Activated T-cell treated with anti-CD3 and anti-CD28 coated beads, Interleukin-2, amount 50 U/mL, for 4 hours (primary cell): ENCODE data around the gene COX11. TPM values are rescaled to one million over a fixed set of nuclear protein-coding genes. Genes with fewer than 3 reads are reported as not detected.

Experiments used
- ATAC-seq, 2 donors: fragments of 200-7000 bp; cut with Tn5 transposase; one replicate each; pipeline ENCODE4 v1.10.0; 2021
- DNase-seq: peaks from one replicate; pipeline ENCODE4 v3.0.0-alpha.2; 2020
- H3K27me3 Mint-ChIP-seq: one replicate; pipeline ENCODE4 v1.8.0; 2021; ENCODE audit warnings: low read depth, mixed read lengths
- H3K36me3 Mint-ChIP-seq: one replicate; pipeline ENCODE4 v1.8.0; 2022; ENCODE audit warnings: mixed read lengths; ENCODE audit not compliant: insufficient read depth
- H3K4me1 Mint-ChIP-seq: one replicate; pipeline ENCODE4 v1.8.0; 2021; ENCODE audit warnings: low read depth, mixed read lengths
- H3K4me3 Mint-ChIP-seq: one replicate; pipeline ENCODE4 v1.8.0; 2021; ENCODE audit warnings: mild to moderate bottlenecking, moderate library complexity, mixed read lengths
- H3K9me3 Mint-ChIP-seq: one replicate; pipeline ENCODE4 v1.8.0; 2021; ENCODE audit warnings: mixed read lengths
- total RNA-seq, 3 donors: library from RNA; stranded (reverse); gene quantifications; one replicate each; pipeline ENCODE4 v1.2.1, GENCODE V29; 2021

Gene COX11, protein sequence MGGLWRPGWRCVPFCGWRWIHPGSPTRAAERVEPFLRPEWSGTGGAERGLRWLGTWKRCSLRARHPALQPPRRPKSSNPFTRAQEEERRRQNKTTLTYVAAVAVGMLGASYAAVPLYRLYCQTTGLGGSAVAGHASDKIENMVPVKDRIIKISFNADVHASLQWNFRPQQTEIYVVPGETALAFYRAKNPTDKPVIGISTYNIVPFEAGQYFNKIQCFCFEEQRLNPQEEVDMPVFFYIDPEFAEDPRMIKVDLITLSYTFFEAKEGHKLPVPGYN
- 10 to 100 TPM; 48.0 to 62.9 (median 61.6) TPM for total RNA-seq

DNA sequence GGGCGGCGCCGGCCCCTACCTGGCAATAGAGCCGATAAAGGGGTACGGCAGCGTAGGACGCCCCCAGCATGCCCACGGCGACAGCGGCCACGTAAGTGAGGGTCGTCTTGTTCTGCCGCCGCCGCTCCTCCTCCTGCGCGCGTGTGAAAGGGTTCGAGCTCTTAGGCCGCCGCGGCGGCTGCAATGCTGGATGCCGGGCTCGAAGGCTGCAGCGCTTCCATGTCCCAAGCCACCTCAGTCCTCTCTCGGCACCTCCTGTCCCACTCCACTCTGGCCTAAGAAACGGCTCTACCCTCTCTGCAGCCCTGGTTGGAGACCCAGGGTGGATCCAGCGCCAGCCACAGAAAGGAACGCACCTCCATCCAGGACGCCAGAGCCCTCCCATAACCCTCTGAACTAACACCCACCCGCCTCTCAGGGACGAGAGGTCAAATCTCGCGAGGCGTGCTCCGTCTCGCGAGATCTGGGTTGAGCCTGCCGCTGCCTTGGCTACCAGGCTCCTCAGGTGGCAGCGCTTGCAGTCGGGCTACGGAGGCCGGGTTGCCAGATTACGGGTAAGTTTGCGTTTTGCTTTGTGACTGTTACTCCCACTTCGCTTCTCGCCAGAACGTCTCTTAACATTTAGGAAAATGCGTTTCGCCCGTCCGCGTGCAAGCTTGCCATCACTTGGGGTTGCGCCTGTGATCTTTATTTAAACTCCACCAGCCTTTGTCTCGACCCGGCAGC is at the start of gene COX11, which contains the start of gene STXBP4:
Gene COX11, minus strand, starts transcription at position 393 of the 726 bp plus-strand sequence. Its CDS starts 8 bp downstream, at position 385.
Gene STXBP4, plus strand, starts transcription at position 504 of the 726 bp plus-strand sequence. CDS start 17,455 bp downstream, outside the sequence.
- Mint-ChIP-seq H3K4me3 (no peak within 1 kb of the TSS), H3K36me3 (peaks cover 6% of the 10 kb centered on the region), H3K27me3 (no peaks in the 10 kb centered on the region), H3K4me1 (peaks cover 25% of the 10 kb centered on the region), H3K9me3 (no peaks in the 10 kb centered on the region)
- peak; percentile 98 to 99 for ATAC-seq
- DNase-seq = peak; percentile 91

DNA sequence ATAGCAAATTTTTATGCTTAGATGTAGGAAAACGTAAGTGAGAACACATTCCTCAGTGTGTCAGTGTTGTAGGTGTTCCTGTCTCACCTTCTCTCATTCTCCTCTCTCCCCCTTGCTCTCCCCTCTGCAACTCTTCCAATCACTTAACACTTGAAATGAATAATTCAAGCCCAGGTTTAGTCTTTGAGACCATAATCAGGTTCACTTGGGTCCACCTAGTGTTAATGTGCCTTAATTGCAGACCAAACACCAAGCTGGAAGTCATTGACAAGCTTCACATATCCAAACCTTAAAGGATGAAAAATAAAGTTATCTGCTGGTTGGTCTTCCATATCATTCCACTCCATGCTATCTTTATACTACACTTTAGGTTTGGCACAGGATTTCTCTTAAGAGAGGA is 37.1 kb upstream of the COX11 start:
- no peaks in the 10 kb centered on the region for H3K9me3 Mint-ChIP-seq
- H3K27me3 Mint-ChIP-seq = no peaks in the 10 kb centered on the region
- no peaks in the 10 kb centered on the region for H3K4me1 Mint-ChIP-seq
- ATAC-seq (no peak), DNase-seq (no peak)
- H3K36me3 Mint-ChIP-seq = peaks cover 12% of the 10 kb centered on the region
- H3K4me3 Mint-ChIP-seq = no peak overlapping the region

DNA sequence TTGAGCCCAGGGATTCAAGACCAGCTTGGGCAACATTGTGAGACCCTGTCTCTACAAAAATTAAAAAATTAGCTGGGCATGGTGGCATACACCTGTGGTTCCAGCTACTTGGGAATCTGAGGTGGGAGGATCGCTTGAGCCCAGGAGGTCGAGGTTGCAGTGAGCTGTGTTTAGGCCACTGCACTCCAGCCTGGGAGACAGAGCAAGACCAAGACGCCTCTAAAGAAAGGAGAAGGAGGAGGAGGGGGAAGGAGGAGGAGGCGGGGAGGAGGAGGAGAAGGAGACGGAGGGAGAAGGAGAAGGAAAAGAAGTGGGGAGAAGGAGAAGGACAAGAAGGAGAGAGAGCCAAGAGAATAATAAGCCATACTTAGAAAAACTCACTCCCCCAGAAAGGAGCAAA is 36.0 kb upstream of the COX11 start:
- H3K36me3 Mint-ChIP-seq = peaks cover 12% of the 10 kb centered on the region
- no peaks in the 10 kb centered on the region for H3K4me1 Mint-ChIP-seq
- ATAC-seq (no peak), DNase-seq (no peak)
- no peaks in the 10 kb centered on the region for H3K27me3 Mint-ChIP-seq
- H3K4me3 Mint-ChIP-seq = no peak overlapping the region
- H3K9me3 Mint-ChIP-seq = no peaks in the 10 kb centered on the region

DNA sequence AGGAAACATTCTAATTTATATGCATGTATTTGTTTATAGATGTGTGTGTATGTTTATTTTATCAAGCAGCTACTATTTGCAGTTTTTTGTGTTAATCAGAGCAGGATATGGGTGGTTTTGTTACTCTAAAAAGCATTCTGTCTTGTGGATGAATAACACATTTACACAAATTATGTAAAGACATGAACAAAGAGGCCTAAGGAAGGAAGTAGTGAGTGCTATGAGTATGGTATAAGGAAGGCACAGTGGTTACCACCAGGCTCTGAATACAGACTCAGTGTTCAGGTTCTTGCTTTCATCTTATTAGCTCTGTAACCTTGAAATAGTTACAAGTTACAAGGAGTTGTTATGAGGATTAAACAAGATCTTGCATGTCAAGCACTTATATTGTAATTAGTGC is 34.0 kb upstream of the COX11 start:
- peaks cover 4% of the 10 kb centered on the region for H3K36me3 Mint-ChIP-seq
- ATAC-seq (no peak), DNase-seq (no peak)
- no peaks in the 10 kb centered on the region for H3K4me1 Mint-ChIP-seq
- no peaks in the 10 kb centered on the region for H3K9me3 Mint-ChIP-seq
- H3K4me3 Mint-ChIP-seq = no peak overlapping the region
- no peaks in the 10 kb centered on the region for H3K27me3 Mint-ChIP-seq

DNA sequence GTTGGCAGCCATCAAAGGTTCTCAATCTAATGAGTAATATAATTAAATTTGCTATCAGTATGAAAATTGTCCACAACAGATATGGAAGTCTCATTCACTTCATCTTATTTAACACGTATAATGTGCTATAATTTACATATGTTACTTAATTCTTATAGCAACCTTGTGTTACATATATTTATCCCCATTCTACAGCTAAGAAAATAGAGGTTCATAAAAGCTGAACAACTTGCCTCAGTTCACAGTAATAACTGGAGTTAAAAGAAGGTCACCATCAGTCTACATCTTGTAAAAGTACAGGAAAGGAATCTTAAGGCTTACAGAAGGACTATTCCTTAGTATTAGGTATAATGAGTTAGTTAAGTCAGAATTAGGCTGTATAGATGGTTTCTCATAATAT is 28.0 kb upstream of the COX11 start:
- Mint-ChIP-seq H3K4me1 (no peaks in the 10 kb centered on the region), H3K36me3 (peaks cover 8% of the 10 kb centered on the region), H3K4me3 (no peak overlapping the region), H3K27me3 (no peaks in the 10 kb centered on the region), H3K9me3 (no peaks in the 10 kb centered on the region)
- DNase-seq (no peak), ATAC-seq (no peak)

DNA sequence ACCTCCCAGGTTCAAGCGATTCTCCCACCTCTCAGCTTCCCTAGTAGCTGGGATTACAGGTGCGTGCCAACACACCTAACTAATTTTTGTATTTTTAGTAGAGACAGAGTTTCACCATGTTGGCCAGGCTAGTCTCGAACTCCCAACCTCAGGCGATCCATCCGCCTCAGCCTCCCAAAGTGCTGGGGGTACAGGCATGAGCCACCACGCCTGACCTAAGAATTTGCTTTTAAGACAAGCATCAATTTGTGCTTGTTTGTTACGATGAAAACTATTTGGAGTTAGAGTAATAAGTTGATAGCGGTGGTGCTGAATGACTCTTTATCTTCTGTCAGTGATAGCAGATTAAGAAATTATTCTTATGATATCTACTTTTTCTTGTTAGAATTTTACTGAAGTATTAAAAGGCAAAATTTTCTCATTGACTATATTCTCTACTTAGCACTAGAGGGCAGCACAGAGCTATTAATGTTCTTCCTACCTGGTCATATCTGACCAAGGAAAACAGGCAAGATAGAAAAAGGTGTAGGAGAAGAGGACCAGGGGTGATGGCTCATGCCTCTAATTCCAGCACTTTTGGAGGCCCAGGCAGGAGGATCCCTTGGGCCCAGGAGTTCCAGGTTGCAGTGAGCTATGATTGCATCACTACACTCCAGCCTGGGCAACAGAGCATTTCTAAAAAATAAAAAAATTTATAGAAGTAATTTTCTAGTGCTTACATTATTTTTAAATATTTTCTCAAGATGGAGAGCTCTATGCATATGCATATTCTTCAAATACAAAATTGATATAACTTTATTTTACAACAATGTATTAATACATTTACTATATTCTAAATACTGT is 24.6 kb upstream of the COX11 start:
- Mint-ChIP-seq H3K27me3 (no peaks in the 10 kb centered on the region), H3K9me3 (no peaks in the 10 kb centered on the region), H3K36me3 (peaks cover 8% of the 10 kb centered on the region), H3K4me1 (no peaks in the 10 kb centered on the region), H3K4me3 (no peak overlapping the region)
- DNase-seq = no peak
- ATAC-seq = peak in 1 of 2 donors; percentile 37

DNA sequence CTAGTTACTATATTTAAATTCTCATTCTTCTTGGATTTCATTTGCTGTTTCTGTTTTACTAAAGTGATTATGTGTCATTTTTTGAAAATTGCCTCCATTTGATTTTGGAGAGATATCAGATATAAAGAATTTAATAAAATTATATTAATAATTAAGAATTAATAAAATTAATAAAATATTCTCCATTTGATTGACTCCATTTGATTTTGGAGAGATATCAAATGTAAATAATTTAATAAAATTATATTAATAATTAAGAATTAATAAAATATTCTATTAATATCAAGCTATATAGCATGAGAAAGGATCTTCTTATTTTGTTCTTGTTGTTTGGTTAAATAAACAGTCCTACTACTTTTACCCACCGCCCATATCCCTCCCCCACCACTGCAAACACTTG is 23.1 kb upstream of the COX11 start:
- H3K9me3 Mint-ChIP-seq = no peaks in the 10 kb centered on the region
- peaks cover 6% of the 10 kb centered on the region for H3K36me3 Mint-ChIP-seq
- no peak overlapping the region for H3K4me3 Mint-ChIP-seq
- H3K4me1 Mint-ChIP-seq = no peaks in the 10 kb centered on the region
- H3K27me3 Mint-ChIP-seq = no peaks in the 10 kb centered on the region
- ATAC-seq (no peak), DNase-seq (no peak)

DNA sequence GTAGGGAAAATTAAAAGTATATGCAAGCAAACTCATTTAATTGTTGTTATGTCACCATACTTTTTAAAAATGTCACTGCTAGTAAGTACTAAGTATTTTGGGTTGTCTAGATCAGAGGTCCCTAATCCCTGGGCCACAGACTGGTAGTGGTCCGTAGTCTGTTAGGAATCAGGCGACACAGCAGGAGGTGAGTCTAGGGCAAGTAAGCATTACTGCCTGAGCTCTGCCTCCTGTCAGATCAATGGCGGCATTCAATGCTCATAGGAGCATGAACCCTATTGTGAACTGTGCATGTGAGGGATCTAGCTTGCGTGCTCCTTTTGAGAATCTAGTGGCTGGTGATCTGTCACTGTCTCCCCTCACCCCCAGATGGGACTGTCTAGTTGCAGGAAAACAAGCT is 21.7 kb upstream of the COX11 start:
- peaks cover 3% of the 10 kb centered on the region for H3K36me3 Mint-ChIP-seq

DNA sequence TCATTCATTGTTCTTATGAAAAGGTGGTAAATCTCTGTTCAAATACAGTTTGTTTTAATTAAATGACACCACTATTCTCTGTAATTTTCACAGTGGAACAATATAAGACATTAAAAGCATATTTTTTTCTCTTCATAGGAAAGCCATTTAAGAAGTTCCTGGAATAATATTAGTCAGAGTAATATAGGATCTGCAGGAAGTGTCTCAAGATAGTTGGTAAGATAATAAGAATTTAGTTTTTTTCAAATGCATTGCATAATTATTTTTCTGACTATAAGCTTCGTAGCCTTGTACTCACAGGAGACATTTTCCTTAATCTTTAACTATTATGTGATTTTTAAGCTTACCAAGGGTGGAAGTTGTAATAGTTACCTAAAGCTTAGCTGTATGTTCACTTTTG is 17.0 kb upstream of the COX11 start:
- no peaks in the 10 kb centered on the region for H3K27me3 Mint-ChIP-seq
- H3K36me3 Mint-ChIP-seq = no peaks in the 10 kb centered on the region
- no peak overlapping the region for H3K4me3 Mint-ChIP-seq
- no peaks in the 10 kb centered on the region for H3K9me3 Mint-ChIP-seq
- DNase-seq = no peak
- H3K4me1 Mint-ChIP-seq = no peaks in the 10 kb centered on the region
- no peak for ATAC-seq

More for the DNA sequence above, 21.7 kb upstream of the COX11 start:
- DNase-seq (no peak), ATAC-seq (no peak)
- Mint-ChIP-seq H3K4me3 (no peak overlapping the region), H3K9me3 (no peaks in the 10 kb centered on the region), H3K4me1 (no peaks in the 10 kb centered on the region), H3K27me3 (no peaks in the 10 kb centered on the region)

DNA sequence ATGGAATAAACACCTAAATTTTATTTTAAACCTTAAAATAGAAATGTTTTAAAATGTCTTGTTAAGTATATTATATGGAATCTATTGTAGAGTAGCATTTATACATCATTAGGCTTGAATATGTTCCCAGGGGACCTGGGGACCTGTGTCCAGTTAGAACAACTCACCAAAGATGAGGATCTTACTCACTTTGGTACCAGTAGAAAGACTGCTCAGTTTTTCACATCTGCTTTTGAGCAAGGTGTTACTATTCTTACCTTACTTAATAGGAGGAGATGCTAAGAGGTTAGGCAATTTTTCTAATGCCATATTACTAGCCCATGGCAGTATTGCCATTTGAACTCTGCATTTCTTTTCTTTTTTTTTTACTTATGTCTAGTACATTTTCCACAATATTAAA is 14.8 kb upstream of the COX11 start:
- no peaks in the 10 kb centered on the region for H3K27me3 Mint-ChIP-seq
- DNase-seq (no peak), ATAC-seq (no peak)
- H3K36me3 Mint-ChIP-seq = no peaks in the 10 kb centered on the region
- H3K4me1 Mint-ChIP-seq = peaks cover 2% of the 10 kb centered on the region
- peaks cover 4% of the 10 kb centered on the region for H3K9me3 Mint-ChIP-seq
- no peak overlapping the region for H3K4me3 Mint-ChIP-seq

DNA sequence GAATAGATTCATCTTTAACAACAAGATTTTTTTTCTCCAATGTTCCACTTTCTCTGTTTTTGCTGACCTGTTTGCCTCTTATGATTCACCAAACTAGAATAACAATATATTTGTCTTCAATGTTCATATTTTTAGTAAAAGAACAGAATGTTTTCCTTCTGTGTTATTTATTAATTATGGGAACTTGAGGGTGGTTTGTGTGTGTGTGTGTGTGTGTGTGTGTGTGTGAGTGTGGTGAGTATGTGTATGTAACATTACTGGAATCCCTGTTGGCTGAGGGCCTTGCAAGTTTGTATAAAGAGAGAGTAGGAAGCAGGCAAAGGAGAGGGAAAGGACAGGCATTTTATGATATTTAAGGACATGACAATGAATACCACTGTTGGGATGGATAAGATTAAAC is 13.9 kb upstream of the COX11 start:
- Mint-ChIP-seq H3K27me3 (no peaks in the 10 kb centered on the region), H3K4me3 (no peak overlapping the region), H3K9me3 (peaks cover 4% of the 10 kb centered on the region), H3K4me1 (peaks cover 2% of the 10 kb centered on the region), H3K36me3 (no peaks in the 10 kb centered on the region)
- ATAC-seq (no peak), DNase-seq (no peak)

DNA sequence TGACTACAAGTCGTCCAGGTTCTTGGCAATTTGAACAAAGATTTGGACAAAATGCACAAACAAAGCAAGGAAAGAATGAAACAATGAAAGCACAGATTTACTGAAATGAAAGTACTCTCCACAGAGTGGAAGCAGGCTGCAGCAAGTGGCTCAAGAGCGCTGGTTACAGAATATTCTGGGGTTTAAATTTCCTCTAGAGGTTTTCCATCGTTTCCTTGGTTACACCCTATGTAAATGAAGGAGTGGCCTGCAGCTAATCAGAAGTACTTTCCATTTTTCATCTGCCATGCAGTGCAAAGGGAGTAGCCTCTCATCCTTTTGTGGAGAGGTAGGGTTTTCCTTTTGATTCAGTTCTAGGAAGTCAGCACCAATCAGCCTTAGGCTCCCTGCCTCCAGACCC is 11.9 kb upstream of the COX11 start:
- peaks cover 4% of the 10 kb centered on the region for H3K36me3 Mint-ChIP-seq
- ATAC-seq (no peak), DNase-seq (no peak)
- H3K27me3 Mint-ChIP-seq = no peaks in the 10 kb centered on the region
- peaks cover 4% of the 10 kb centered on the region for H3K4me1 Mint-ChIP-seq
- H3K4me3 Mint-ChIP-seq = no peak overlapping the region
- H3K9me3 Mint-ChIP-seq = peaks cover 4% of the 10 kb centered on the region

DNA sequence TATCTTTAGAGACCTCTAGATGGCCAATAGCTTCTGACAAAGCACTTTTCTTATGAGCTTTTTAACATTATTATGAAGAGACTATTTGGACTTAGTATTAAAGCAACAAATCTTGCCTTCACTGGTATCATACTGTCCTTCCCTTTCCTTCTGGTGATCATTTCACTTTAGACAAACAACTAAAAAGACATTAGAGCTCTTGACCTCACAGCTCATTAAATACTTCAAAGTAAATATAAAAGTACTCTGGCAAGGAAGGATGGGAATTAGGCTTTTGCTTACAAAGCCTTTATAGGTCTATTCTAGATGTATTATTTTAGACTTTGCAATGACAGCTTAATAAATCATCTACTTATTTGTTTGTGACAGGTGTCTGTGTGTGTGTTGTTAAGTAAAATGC is 11.2 kb upstream of the COX11 start:
- H3K4me1 Mint-ChIP-seq = peaks cover 4% of the 10 kb centered on the region

DNA sequence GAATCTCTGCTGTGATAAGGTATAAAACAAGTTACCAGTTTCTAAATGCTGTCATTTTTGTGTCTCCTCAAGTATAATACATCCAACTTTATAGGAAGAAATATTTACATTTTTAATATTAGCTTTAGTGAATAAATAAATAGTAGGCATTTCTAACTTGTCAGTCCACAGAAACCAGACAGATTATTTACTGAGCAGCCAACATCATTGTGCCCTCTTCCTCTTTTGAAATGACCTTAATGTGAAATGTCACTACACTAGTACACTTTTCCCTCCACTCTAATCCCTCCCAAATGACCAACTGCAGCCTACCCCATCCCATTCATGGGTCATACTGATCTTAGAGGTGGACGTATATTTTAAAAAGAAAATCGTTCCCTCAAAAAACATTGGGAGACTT is 9.3 kb upstream of the COX11 start:
- H3K27me3 Mint-ChIP-seq = no peaks in the 10 kb centered on the region
- peaks cover 4% of the 10 kb centered on the region for H3K9me3 Mint-ChIP-seq
- DNase-seq (no peak), ATAC-seq (no peak)
- H3K4me3 Mint-ChIP-seq = no peak overlapping the region
- peaks cover 4% of the 10 kb centered on the region for H3K4me1 Mint-ChIP-seq
- H3K36me3 Mint-ChIP-seq = peaks cover 4% of the 10 kb centered on the region

More for the DNA sequence above, 11.2 kb upstream of the COX11 start:
- H3K4me3 Mint-ChIP-seq = no peak overlapping the region
- DNase-seq = no peak
- H3K27me3 Mint-ChIP-seq = no peaks in the 10 kb centered on the region
- no peak for ATAC-seq
- H3K9me3 Mint-ChIP-seq = peaks cover 4% of the 10 kb centered on the region
- H3K36me3 Mint-ChIP-seq = peaks cover 4% of the 10 kb centered on the region
